ENCODE data around the gene PCDHA10. TPM values are rescaled to one million over a fixed set of nuclear protein-coding genes. Genes with fewer than 3 reads are reported as not detected.

Gene PCDHA10
- total and polyA plus RNA-seq, 8 donors: under 0.01 to 26.3 (median 0.55) TPM; not detected in 1

DNA sequence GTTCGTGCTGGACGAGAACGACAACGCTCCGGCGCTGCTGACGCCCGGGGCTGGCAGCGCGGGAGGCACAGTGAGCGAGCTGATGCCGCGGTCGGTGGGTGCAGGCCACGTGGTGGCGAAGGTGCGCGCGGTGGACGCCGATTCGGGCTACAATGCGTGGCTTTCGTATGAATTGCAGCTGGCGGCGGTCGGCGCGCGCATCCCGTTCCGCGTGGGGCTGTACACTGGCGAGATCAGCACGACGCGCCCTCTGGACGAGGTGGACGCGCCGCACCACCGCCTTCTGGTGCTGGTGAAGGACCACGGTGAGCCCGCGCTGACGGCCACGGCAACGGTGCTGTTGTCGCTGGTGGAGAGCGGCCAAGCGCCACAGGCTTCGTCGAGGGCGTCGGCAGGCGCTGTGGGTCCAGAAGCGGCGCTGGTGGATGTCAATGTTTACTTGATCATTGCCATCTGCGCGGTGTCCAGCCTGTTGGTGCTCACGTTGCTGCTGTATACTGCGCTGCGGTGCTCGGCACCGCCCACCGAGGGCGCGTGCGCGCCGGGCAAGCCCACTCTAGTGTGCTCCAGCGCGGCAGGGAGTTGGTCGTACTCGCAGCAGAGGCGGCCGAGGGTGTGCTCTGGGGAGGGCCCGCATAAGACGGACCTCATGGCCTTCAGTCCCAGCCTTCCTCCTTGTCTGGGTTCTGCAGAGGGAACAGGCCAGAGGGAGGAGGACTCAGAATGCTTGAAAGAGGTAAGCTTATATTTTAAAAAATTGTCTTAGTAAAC is 28.4 kb downstream of the PCDHA10 start:
- DNase-seq: no peak

DNA sequence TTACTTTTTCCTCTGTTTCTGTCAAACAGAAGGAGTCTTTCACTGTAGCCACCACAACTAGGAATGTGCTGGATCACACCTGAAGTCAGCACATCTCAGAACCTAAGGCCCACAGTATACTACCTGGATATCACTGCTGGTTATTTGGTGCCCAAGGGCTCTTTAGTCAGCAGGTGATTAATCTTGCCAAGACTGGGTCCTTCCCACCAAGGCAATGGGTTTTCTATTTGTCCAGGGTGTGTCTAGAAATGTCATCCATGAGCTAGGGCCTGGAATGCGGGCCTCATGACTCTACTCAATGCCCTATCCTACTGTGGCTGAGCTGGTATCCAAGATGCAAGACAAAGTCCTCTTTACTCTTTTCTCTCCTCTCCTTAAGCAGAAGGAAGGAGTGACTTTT is 60.6 kb downstream of the PCDHA10 start:
- no peak overlapping the region for H3K4me3 ChIP-seq
- no peaks in the 10 kb centered on the region for H3K4me1 ChIP-seq
- H3K36me3 ChIP-seq: no peaks in the 10 kb centered on the region
- peaks cover 0 to 33% (median 14%) of the 10 kb centered on the region in 4 donors for H3K9me3 ChIP-seq
- no peak overlapping the region for H3K27ac ChIP-seq
- DNase-seq: no peak
- intact Hi-C loops (cut with DNase I; ENCODE audit: low total_unique reads): no loop called here
- no peaks in the 10 kb centered on the region for H3K27me3 ChIP-seq
- 62 to 88% (median 72%) methylated on average over 1 of the region's 1 CpG for WGBS, 5 donors
- no peak for TF ChIP-seq POLR2A (IDR thresholded peaks at IDR 0.05)
- TF ChIP-seq, protein P1, sequence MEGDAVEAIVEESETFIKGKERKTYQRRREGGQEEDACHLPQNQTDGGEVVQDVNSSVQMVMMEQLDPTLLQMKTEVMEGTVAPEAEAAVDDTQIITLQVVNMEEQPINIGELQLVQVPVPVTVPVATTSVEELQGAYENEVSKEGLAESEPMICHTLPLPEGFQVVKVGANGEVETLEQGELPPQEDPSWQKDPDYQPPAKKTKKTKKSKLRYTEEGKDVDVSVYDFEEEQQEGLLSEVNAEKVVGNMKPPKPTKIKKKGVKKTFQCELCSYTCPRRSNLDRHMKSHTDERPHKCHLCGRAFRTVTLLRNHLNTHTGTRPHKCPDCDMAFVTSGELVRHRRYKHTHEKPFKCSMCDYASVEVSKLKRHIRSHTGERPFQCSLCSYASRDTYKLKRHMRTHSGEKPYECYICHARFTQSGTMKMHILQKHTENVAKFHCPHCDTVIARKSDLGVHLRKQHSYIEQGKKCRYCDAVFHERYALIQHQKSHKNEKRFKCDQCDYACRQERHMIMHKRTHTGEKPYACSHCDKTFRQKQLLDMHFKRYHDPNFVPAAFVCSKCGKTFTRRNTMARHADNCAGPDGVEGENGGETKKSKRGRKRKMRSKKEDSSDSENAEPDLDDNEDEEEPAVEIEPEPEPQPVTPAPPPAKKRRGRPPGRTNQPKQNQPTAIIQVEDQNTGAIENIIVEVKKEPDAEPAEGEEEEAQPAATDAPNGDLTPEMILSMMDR (IDR thresholded peaks at IDR 0.05): no peak
- no peak for TF ChIP-seq EP300 (IDR thresholded peaks at IDR 0.05)
- TF ChIP-seq POLR2AphosphoS5 (IDR thresholded peaks at IDR 0.05): no peak

More for the DNA sequence above, 28.4 kb downstream of the PCDHA10 start:
- H3K4me3 ChIP-seq: no peak overlapping the region
- H3K27me3 ChIP-seq: peaks cover 0 to 44% (median 0%) of the 10 kb centered on the region in 3 donors
- H3K36me3 ChIP-seq: peaks cover 0 to 4% (median 0%) of the 10 kb centered on the region in 4 donors
- peaks cover 6 to 54% (median 36%) of the 10 kb centered on the region in 4 donors for H3K9me3 ChIP-seq
- 41 to 61% (median 46%) methylated on average over 49 to 79 of the region's 79 CpGs for WGBS, 5 donors
- no peaks in the 10 kb centered on the region for H3K4me1 ChIP-seq
- H3K27ac ChIP-seq: no peak overlapping the region
- intact Hi-C loops (cut with DNase I; ENCODE audit: low total_unique reads): no loop called here
- TF ChIP-seq EP300 (IDR thresholded peaks at IDR 0.05): no peak
- no peak for TF ChIP-seq POLR2A (IDR thresholded peaks at IDR 0.05)

Other genes starting within 250 kb of the PCDHA10 start
- gene CD14, start 222.7 kb upstream of the PCDHA10 start, total RNA-seq: 10 to 100 TPM in 4 of 5 donors, 1 to 10 TPM in 1; 8.5 to 99.8 (median 23.9) TPM
- 10 to 100 TPM; 17.0 to 45.6 (median 35.0) TPM for gene CD14, start 222.7 kb upstream of the PCDHA10 start, polyA plus RNA-seq
- 10 to 100 TPM in 2 of 5 donors, 1 to 10 TPM in 3; 4.0 to 40.8 (median 7.0) TPM for gene TMCO6, start 216.4 kb upstream of the PCDHA10 start, total RNA-seq
- gene TMCO6, start 216.4 kb upstream of the PCDHA10 start, polyA plus RNA-seq: 10 to 100 TPM in 1 of 3 donors, 1 to 10 TPM in 2; 6.8 to 15.5 (median 7.9) TPM
- gene NDUFA2, start 208.3 kb upstream of the PCDHA10 start, total RNA-seq: 100 to 1,000 TPM in 1 of 5 donors, 10 to 100 TPM in 4; 28.6 to 171 (median 42.3) TPM
- gene NDUFA2, start 208.3 kb upstream of the PCDHA10 start, polyA plus RNA-seq: 100 to 1,000 TPM; 266 to 271 (median 271) TPM
- gene IK, start 208.1 kb upstream of the PCDHA10 start, total RNA-seq: 100 to 1,000 TPM in 1 of 5 donors, 10 to 100 TPM in 4; 69.4 to 155 (median 73.3) TPM
- gene IK, start 208.1 kb upstream of the PCDHA10 start, polyA plus RNA-seq: 10 to 100 TPM; 53.1 to 68.7 (median 61.4) TPM
- gene WDR55, start 191.0 kb upstream of the PCDHA10 start, total RNA-seq: 10 to 100 TPM; 20.7 to 51.0 (median 31.0) TPM
- gene WDR55, start 191.0 kb upstream of the PCDHA10 start, polyA plus RNA-seq: 10 to 100 TPM; 13.8 to 19.6 (median 17.8) TPM
- 1 to 10 TPM in 2 of 5 donors, not detected in 3; 1.4 to 6.4 TPM for gene DND1, start 182.3 kb upstream of the PCDHA10 start, total RNA-seq
- 1 to 10 TPM in 1 of 3 donors, under 1 TPM in 1, not detected in 1; 0.50 to 1.5 TPM for gene DND1, start 182.3 kb upstream of the PCDHA10 start, polyA plus RNA-seq
- gene HARS1, start 164.5 kb upstream of the PCDHA10 start, total RNA-seq: 100 to 1,000 TPM in 1 of 5 donors, 10 to 100 TPM in 4; 22.9 to 117 (median 50.3) TPM
- 10 to 100 TPM; 46.1 to 53.4 (median 51.3) TPM for gene HARS1, start 164.5 kb upstream of the PCDHA10 start, polyA plus RNA-seq
- gene HARS2, start 164.4 kb upstream of the PCDHA10 start, total RNA-seq: 100 to 1,000 TPM in 1 of 5 donors, 10 to 100 TPM in 4; 37.5 to 155 (median 58.5) TPM
- 10 to 100 TPM; 13.1 to 17.9 (median 17.4) TPM for gene HARS2, start 164.4 kb upstream of the PCDHA10 start, polyA plus RNA-seq
- gene ZMAT2, start 155.4 kb upstream of the PCDHA10 start, total RNA-seq: 100 to 1,000 TPM in 1 of 5 donors, 10 to 100 TPM in 4; 30.7 to 143 (median 44.8) TPM
- gene ZMAT2, start 155.4 kb upstream of the PCDHA10 start, polyA plus RNA-seq: 10 to 100 TPM; 48.9 to 90.6 (median 58.2) TPM
- under 1 TPM in 1 of 5 donors, not detected in 4; 0.37 TPM for gene PCDHA1, start 69.8 kb upstream of the PCDHA10 start, total RNA-seq
- gene PCDHA1, start 69.8 kb upstream of the PCDHA10 start, polyA plus RNA-seq: not detected
- gene PCDHA2, start 61.0 kb upstream of the PCDHA10 start, total RNA-seq: 1 to 10 TPM in 1 of 5 donors, under 1 TPM in 1, not detected in 3; 0.55 to 1.7 TPM
- gene PCDHA2, start 61.0 kb upstream of the PCDHA10 start, polyA plus RNA-seq: not detected
- 1 to 10 TPM in 1 of 5 donors, under 1 TPM in 2, not detected in 2; under 0.01 to 1.2 (median 0.55) TPM for gene PCDHA3, start 54.8 kb upstream of the PCDHA10 start, total RNA-seq
- gene PCDHA3, start 54.8 kb upstream of the PCDHA10 start, polyA plus RNA-seq: under 1 TPM in 2 of 3 donors, not detected in 1; 0.06 to 0.08 TPM
- 1 to 10 TPM in 4 of 5 donors, not detected in 1; 1.0 to 2.6 (median 1.5) TPM for gene PCDHA4, start 48.8 kb upstream of the PCDHA10 start, total RNA-seq
- under 1 TPM in 2 of 3 donors, not detected in 1; 0.08 to 0.25 TPM for gene PCDHA4, start 48.8 kb upstream of the PCDHA10 start, polyA plus RNA-seq
- 10 to 100 TPM in 1 of 5 donors, not detected in 4; 21.9 TPM for gene PCDHA5, start 34.3 kb upstream of the PCDHA10 start, total RNA-seq
- gene PCDHA5, start 34.3 kb upstream of the PCDHA10 start, polyA plus RNA-seq: under 1 TPM in 2 of 3 donors, not detected in 1; 0.12 to 0.13 TPM
- 1 to 10 TPM in 1 of 5 donors, under 1 TPM in 2, not detected in 2; 0.14 to 1.2 (median 0.18) TPM for gene PCDHA6, start 27.9 kb upstream of the PCDHA10 start, total RNA-seq
- under 1 TPM in 2 of 3 donors, not detected in 1; 0.06 to 0.31 TPM for gene PCDHA6, start 27.9 kb upstream of the PCDHA10 start, polyA plus RNA-seq
- gene PCDHA7, start 21.6 kb upstream of the PCDHA10 start, total RNA-seq: 1 to 10 TPM in 1 of 5 donors, under 1 TPM in 1, not detected in 3; 0.92 to 1.4 TPM
- gene PCDHA7, start 21.6 kb upstream of the PCDHA10 start, polyA plus RNA-seq: under 1 TPM in 1 of 3 donors, not detected in 2; 0.18 TPM
- gene PCDHA8, start 14.7 kb upstream of the PCDHA10 start, total RNA-seq: under 1 TPM in 2 of 5 donors, not detected in 3; 0.18 to 0.29 TPM
- gene PCDHA8, start 14.7 kb upstream of the PCDHA10 start, polyA plus RNA-seq: not detected
- 1 to 10 TPM in 1 of 5 donors, under 1 TPM in 2, not detected in 2; 0.45 to 3.3 (median 0.73) TPM for gene PCDHA9, start 7.5 kb upstream of the PCDHA10 start, total RNA-seq
- gene PCDHA9, start 7.5 kb upstream of the PCDHA10 start, polyA plus RNA-seq: under 1 TPM in 1 of 3 donors, not detected in 2; 0.03 TPM
- gene PCDHA11, start 13.1 kb downstream of the PCDHA10 start, total RNA-seq: 1 to 10 TPM in 1 of 5 donors, under 1 TPM in 1, not detected in 3; 0.45 to 1.1 TPM
- under 1 TPM in 2 of 3 donors, not detected in 1; 0.03 to 0.19 TPM for gene PCDHA11, start 13.1 kb downstream of the PCDHA10 start, polyA plus RNA-seq
- gene PCDHA12, start 19.4 kb downstream of the PCDHA10 start, total RNA-seq: 1 to 10 TPM in 1 of 5 donors, under 1 TPM in 1, not detected in 3; 0.55 to 2.2 TPM
- gene PCDHA12, start 19.4 kb downstream of the PCDHA10 start, polyA plus RNA-seq: under 1 TPM in 1 of 3 donors, not detected in 2; 0.05 TPM
- gene PCDHA13, start 26.2 kb downstream of the PCDHA10 start, total RNA-seq: 1 to 10 TPM in 2 of 5 donors, under 1 TPM in 2, not detected in 1; 0.14 to 4.3 (median 1.2) TPM
- gene PCDHA13, start 26.2 kb downstream of the PCDHA10 start, polyA plus RNA-seq: under 1 TPM in 1 of 3 donors, not detected in 2; 0.61 TPM
- under 1 TPM in 1 of 5 donors, not detected in 4; 0.55 TPM for gene PCDHAC1, start 70.4 kb downstream of the PCDHA10 start, total RNA-seq
- gene PCDHAC1, start 70.4 kb downstream of the PCDHA10 start, polyA plus RNA-seq: under 1 TPM in 2 of 3 donors, not detected in 1; 0.03 to 0.15 TPM
- 1 to 10 TPM in 2 of 5 donors, under 1 TPM in 1, not detected in 2; 0.58 to 4.2 (median 2.6) TPM for gene PCDHAC2, start 110.6 kb downstream of the PCDHA10 start, total RNA-seq
- under 1 TPM in 2 of 3 donors, not detected in 1; 0.05 to 0.19 TPM for gene PCDHAC2, start 110.6 kb downstream of the PCDHA10 start, polyA plus RNA-seq
- under 1 TPM in 2 of 5 donors, not detected in 3; under 0.01 to 0.37 TPM for gene PCDHB1, start 195.5 kb downstream of the PCDHA10 start, total RNA-seq
- under 1 TPM in 1 of 3 donors, not detected in 2; 0.03 TPM for gene PCDHB1, start 195.5 kb downstream of the PCDHA10 start, polyA plus RNA-seq
- 1 to 10 TPM in 1 of 5 donors, under 1 TPM in 1, not detected in 3; 0.43 to 3.3 TPM for gene PCDHB2, start 238.7 kb downstream of the PCDHA10 start, total RNA-seq
- 1 to 10 TPM in 1 of 3 donors, under 1 TPM in 2; 0.53 to 1.3 (median 0.61) TPM for gene PCDHB2, start 238.7 kb downstream of the PCDHA10 start, polyA plus RNA-seq
- 1 to 10 TPM in 1 of 5 donors, not detected in 4; 3.7 TPM for gene PCDHB3, start 244.6 kb downstream of the PCDHA10 start, total RNA-seq
- under 1 TPM; 0.15 to 0.46 (median 0.31) TPM for gene PCDHB3, start 244.6 kb downstream of the PCDHA10 start, polyA plus RNA-seq